Dedifferentiated amniotic fluid mesenchymal stem cell (primary cell): ENCODE measurements around the gene SLC39A6.
"Not testable (repeated sequence)": the region's sequence is repeated elsewhere in the genome, so short reads cannot be mapped to it uniquely, and the experiment has no call there.

Experiments used
- DNase-seq: peaks from one replicate; pipeline ENCODE4 v3.0.0-alpha.2; 2016; ENCODE audit errors: extremely low spot score

The SLC39A6 gene, protein sequence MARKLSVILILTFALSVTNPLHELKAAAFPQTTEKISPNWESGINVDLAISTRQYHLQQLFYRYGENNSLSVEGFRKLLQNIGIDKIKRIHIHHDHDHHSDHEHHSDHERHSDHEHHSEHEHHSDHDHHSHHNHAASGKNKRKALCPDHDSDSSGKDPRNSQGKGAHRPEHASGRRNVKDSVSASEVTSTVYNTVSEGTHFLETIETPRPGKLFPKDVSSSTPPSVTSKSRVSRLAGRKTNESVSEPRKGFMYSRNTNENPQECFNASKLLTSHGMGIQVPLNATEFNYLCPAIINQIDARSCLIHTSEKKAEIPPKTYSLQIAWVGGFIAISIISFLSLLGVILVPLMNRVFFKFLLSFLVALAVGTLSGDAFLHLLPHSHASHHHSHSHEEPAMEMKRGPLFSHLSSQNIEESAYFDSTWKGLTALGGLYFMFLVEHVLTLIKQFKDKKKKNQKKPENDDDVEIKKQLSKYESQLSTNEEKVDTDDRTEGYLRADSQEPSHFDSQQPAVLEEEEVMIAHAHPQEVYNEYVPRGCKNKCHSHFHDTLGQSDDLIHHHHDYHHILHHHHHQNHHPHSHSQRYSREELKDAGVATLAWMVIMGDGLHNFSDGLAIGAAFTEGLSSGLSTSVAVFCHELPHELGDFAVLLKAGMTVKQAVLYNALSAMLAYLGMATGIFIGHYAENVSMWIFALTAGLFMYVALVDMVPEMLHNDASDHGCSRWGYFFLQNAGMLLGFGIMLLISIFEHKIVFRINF

DNA sequence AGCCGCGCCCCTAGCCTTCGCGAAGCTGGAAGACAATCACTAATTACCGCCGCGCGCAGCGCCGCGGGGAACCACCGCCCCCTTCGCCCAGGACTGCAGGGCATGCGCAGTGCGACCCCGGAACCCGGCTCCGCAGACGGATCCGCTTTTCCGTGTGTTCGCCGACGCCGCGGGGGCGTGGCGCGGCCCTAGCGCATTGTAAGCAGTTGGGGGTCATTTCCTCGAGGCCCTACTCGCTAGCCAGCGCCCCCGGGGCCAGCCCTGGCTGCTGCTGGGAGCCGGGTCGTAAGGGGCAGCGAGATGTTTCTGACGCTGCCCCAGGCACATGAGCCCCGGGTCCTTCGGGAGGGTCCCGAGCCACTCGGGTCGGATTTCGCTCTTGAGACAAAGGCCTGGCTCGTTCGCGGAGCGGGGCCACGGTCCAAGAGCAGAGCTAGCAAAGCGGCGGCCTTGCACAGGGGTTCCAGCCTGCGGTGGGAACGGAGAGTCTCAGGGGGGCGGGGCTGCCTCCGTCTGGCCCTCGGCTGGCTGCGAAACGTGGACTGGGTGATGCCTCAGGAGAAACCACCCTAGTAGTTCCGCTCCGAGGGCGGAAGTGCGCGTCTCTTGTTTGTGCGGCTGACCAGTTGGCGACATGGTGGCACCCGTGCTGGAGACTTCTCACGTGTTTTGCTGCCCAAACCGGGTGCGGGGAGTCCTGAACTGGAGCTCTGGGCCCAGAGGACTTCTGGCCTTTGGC is at the start of gene SLC39A6, which contains the start of gene ELP2:
SLC39A6 (minus strand) TSS at position 41 of the 739 bp plus-strand sequence. CDS start 2,333 bp downstream, outside the sequence.
ELP2 (plus strand) TSS at position 600 of the 739 bp plus-strand sequence; CDS start at position 635, 35 bp downstream.
- peak; percentile 96 for DNase-seq

DNA sequence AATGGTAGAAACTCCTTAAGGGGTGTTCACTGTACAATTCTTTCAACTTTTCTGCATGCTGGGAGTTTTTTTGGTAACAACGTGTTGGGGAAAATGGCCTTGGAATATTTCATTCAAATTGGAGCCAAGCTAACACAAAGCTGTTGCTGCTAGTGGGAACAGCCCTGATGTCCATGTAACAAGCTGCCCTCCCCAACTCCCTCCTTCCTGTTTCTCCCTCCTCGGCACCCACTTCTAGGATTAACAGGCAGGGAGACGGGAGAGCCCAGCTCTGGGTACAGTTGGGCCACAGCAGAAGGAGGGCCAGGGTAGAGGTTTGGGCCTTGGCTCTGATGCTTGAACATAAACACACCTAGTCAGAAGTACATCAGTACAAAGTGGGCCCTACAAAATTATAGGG is 48.8 kb upstream of the SLC39A6 start:
- DNase-seq: no peak

DNA sequence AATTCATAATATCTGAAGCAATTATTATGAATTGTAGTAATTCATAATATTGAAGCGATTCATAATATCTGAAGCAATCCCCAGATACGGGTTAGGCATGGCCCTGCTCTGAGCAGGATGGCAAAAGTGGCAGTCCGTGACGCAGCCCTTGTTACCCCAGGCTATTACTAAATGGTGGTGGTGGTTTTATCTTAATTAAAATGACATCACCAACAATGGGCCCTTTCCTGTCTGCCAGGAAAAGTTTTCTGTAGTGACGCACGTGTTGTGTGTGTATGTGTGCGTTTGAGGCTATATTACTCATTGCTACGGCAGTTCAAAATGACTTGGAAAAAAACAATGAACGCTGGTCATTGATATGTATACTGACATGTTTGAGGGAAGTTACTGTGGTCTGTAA is 47.6 kb upstream of the SLC39A6 start:
- DNase-seq: no peak

DNA sequence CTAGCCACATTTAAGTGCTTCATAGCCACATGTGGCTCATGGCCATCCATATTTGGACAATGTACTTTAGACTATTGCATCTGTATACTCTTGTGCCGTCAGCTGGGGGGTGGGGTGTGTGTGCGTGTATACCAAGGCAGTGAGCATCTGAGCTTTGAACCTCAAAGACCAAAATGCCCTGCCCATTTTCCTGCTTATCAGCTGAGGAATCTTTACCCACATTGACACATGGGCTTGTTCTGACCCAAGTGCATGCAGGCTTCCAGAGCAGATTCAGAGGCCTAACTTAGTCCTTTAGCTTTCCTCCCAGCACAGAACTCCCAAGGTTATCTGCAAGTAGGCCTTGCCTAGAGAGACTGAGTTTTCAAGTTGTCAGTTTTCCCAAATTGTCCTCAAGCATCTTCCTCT is 47.0 kb upstream of the SLC39A6 start:
- DNase-seq: no peak

DNA sequence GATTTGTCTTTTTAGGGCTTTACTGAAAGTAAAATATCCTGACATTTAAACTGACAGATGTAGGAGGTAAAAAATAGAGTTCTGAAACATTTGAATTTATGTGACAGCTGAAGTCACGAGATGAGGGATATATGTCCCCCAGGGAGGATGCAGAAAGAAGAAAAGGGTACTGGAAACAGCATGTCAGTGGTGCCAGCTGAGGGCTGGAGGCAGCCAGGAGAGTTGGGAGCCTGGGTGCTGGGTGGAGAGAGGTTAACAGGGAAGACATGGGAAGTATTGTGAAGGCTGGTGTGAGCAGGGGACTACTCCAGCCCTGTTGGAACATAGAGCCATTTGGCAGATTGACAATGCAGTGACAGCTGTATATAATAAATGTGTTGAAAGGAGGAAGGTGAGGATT is 46.3 kb upstream of the SLC39A6 start:
- DNase-seq: no peak

DNA sequence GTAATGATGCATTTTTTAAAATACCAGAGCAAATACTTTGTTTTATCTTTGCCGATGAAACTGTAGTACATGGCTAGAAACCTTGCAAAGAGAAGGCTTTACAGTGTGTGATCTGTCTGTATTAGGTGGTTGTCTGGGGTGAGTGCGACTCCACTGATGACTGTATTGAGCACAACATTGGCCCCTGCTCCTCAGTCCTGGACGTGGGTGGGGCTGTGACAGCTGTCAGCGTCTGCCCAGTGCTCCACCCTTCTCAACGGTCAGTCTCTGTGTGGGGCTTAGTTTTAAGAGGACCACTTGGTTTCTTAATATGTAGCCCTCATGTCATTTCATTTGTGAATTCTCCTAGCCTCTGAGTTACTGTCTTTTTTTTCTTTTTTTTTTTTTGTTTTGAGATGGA is 40.8 kb upstream of the SLC39A6 start:
- no peak for DNase-seq

DNA sequence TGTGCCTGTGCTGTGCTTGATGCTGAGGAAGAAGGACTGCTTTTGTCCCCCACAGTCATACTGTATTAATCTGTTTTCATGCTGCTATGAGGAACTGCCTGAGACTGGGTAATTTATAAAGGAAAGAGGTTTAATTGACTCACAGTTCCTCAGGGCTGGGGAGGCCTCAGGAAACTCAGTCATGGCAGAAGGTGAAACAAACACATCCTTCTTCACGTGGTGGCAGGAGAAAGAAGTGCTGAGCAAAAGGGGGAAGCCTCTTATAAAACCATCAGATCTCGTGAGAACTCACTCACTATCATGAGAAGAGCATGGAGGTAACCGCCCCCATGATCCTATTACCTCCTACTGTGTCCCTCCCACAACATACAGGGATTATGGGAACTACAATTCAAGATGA is 39.2 kb upstream of the SLC39A6 start:
- DNase-seq: not testable (repeated sequence)

DNA sequence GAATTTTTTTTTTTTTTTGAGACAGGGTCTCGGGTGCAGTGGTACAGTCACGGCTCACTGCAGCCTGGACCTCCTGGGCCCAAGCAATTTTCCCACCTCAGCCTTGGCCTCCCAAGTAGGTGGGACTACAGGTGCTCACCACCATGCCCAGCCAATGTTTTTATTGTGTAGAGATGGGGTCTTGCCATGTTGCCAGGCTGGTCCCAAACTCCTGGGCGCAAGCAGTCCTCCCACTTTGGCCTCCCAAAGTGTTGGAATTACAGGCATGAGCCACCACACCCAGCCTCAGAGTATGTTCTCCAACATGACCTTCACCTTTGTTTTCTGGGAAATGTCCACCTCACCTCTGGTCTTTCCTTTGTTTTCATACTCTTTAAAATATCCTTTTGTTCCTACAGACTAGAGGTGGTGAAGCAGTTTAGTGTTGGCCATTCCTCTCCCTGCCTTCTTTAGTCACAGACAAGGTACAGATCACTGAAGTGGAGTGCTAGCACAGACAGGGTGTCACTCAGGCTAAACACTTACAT is 38.6 kb upstream of the SLC39A6 start:
- no peak for DNase-seq

DNA sequence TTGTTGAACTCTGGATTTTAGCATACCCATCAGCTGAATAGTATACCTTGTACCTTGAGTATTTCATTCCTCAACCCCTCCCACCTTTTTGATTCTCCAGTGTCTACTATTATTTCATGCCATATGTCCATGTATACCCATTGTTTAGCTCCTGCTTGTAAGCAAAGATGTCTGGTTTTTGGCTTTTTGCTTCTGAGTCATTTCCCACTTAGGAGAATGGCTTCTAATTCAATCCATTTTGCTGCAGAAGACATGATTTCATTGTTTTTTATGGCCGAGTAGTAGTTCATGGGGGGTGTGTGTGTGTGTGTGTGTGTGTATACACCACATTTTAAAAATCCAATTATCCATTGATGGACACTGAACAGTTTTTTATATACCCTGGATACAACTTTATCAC is 33.8 kb upstream of the SLC39A6 start:
- DNase-seq: no peak

DNA sequence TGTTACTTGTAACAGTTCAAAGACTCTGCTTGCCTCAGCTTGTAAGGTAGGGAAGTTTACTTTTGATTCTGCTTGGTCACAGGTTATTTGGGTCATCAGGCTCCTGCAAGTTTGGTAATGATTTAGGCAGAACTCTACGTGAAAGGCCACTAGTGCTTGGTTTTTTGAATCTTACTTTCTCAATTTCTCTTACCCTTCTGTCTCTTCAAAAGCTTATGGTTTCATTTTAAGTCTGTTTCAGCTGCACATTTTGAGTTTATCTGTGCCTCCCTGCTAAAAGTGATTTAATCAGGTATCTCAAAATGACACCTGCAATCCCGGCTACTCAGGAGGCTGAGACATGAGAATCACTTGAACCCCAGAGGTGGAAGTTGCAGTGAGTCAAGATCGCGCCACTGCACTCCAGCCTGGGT is 31.8 kb upstream of the SLC39A6 start:
- DNase-seq: no peak

DNA sequence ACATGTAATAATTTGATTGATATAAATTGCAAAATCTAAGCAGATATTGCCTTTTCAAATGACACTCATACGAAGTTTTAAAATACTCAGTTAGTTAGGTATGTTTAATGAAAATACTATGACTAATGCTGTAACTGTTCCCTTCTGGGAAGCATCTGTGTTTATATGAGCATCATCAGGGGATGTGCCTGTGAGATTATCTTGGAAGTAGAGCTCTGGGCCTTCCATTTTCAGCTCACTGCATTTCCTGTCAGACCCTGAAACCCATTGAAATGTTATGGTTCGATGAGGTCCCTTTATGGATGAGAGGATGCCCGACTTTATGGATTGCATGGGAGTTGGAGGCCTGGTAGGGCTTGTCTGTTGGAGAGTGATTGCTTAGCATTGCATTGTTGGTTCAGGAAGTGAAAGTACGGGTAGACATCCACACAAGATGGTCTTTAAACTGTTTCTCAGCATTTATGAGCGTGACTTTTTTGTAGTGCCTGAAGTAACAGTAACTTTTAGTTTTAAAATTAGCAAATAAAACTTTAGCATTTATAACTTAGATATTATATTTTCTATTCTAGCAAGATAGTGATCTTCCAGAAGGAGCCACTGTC is 29.2 kb upstream of the SLC39A6 start:
- peak; percentile 63 for DNase-seq

DNA sequence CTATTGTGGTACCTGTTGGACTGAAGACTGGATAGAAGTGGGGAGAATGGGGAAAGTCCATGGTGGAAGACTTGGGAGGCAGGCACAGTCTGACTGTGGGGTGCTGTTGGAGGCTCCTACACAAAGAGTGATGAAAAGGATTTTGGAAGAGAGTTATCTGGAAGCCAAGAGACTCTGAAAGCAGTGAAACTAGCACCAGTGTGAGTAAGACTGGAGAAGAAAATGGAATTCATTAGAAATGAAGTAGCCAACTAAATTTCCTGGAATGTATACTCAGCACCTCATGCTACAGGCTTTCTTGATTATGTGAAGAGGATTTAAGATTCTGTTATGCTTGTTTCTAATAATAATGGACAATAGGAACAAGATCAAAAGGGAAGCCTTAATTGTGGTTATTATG is 28.3 kb upstream of the SLC39A6 start:
- no peak for DNase-seq

DNA sequence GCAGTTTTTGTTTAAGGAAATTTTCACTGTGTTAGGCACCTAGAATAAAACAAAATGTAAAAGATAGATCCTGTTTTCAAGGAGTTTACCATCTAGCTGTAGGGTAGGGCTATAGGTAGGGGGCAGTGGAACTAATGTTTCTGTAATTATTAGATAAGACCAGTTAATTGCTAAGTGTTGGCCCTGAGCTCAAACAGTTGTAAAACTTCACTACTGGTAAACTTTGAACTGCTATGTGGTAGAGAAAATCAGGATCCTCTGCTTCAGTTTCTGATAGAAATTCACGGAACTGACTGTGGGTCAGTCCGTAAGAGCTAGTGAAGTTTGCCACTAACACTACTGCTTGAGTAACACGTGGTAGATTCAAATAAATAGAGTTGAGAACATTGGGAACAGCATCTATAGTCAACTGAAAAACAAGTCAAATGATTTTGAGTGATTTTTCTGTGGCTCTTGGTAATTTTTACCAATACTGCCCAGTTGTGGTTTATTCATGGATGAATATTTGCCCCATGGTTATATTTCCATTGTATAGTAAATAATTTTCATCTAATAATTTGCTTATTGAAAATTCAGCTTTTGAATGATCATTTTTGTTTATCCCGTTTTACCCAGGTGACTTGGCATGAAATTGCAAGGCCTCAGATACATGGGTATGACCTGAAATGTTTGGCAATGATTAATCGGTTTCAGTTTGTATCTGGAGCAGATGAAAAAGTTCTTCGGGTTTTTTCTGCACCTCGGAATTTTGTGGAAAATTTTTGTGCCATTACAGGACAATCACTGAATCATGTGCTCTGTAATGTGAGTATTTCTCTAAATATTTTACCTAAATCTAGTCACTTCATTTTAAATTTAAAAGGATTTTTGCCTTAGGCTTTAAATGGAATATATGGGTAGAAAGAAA is 27.0 kb upstream of the SLC39A6 start:
- DNase-seq: peak; percentile 17

DNA sequence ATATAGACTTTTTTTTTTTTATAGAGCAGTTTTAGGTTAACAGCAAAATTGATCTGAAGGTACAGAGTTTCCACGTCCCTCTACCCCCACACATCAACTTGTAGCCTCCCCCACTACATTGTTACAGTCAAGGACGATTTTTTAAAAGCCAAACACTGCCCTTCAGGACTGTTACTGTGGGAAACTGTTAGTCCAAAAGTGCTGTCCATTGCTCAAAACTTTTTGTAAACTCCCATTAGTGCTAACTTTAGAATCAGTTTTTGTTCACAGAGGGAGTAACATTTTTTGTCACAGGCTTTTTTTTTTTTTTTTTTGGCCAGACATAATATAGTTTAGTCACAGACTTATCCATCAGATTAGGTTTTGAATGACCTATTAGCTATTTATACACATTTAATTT is 24.6 kb upstream of the SLC39A6 start:
- no peak for DNase-seq

DNA sequence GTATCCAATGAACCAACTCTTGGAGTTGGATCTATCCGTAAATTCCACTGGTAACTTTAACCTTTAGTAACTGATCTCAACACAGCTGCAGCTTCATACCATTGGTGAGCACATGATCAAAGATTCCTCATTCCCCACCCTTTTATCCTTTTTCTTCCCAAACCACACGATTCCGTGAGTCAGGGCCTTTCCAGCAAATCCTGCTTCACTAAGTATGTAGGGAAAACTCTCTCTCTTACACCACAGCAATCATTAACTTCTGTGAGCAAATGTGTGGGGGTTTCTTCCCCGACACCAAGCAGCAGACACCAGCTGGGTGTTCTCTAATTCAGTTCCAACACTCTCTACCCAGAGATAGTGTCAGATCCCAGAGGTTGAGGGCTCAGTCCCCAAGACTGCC is 24.1 kb upstream of the SLC39A6 start:
- peak; percentile 71 for DNase-seq

DNA sequence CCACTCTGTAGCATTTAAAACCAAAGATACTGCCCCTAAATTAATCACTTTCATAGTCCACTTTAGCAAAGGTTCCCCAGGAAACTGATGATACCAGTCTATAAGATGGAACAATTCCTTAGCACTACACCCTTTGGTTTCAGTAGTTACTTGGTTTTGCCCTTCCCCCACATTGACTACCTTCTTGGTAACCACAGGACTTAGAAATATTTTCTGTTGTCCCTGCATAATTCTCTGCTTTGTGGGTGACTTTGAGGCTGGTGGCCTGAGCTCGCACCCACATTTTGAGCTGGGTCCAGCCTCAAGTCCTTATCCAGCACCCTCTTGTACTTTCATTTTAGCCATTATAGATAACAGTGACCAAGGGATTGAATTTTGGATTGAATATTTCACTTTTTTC is 23.6 kb upstream of the SLC39A6 start:
- no peak for DNase-seq

DNA sequence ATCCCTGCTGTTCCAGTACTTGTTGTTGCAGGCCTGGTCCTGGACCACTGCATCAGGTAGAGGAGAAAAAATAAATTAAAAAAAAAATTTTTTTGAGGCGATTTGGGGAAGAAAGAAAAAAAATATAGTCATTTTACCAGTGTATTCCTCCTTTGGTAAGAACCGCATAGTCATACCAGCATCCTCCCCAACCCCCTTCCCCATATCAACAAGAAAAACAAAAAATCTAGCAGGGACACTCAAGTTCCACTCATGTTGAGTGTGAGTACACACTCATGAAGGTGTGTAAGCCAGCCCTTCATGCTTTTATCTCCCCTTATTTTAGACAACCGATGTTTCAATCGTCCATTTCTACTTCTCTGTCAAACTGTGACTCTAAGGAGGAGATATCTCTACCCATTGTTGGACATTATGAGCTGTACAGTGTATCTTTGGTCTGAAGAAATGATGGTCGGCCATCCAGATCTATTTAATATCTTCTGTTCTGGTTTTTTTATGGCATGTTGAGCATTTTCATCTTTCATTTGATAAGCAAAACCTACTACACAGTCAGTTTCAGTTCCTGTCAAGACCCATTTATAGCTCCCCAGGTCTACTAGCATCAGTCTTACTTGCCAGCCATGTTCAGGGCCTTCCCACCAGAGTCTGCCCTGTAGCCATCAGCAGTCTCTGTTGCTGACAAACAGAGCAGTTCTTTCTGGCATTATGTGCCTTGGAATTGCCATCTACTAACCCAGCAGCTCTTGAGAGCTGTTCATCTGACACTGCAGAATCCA is 20.6 kb upstream of the SLC39A6 start:
- DNase-seq: no peak

DNA sequence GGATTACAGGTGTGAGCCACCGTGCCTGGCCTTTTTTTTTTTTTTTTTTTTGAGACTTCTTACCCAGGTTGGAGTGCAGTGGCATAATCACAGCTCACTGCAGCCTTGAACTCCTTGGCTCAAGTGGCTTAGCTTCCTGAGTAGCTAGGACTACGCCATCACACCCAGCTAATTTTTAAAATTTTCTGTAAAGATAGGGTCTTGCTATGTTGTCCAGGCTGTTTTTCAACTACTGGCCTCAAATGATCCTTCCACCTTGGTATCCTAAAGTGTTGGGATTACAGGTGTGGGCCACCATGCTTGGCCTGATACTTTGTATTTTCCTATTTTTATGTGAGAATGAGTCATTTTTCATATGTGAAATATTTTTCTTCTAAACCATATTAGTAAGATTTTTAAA is 14.3 kb upstream of the SLC39A6 start:
- DNase-seq: no peak

DNA sequence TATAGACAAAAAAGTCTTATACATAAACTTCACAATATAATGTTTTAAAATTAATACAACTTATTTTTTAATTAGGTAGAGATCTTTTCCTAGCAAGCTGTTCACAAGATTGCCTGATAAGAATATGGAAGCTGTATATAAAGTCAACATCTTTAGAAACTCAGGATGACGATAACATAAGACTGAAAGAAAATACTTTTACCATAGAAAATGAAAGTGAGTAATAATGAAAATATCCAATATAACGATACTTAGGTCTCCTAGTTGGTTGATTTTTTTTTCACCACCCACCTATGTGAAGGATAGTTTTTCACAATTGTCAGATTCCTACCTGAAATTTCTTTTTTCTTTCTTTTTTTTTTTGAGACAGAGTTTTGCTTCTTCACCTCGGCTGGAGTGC is 13.6 kb upstream of the SLC39A6 start:
- no peak for DNase-seq

DNA sequence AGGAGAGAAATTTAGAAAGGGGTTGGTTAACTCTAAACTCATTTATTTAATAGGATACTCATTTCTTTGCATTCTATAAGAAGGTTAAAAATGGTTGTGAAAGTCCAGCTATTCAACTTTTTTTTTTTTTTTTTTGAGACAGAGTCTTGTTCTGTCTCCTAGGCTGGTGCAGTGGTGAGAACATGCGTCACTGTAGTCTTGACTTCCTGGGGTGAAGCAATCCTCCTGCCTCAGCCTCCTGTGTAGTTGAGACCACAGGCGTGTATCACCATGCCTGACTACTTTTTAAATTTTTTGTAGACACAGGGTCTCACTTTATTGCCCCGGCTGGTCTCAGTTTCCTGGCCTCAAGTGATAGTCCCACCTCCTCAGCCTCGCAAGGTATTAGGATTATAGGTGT is 12.4 kb upstream of the SLC39A6 start:
- DNase-seq: no peak
